SK-N-SH treated with all-trans-retinoic acid at 6 μM for 48 hours (cell line): Measurements from ENCODE around the gene CXCR1.

ENCODE experiments used
- CSDC2 ChIP-seq: fragments of 250-450 bp; sonication (Bioruptor Pico); IDR thresholded peaks from 2 replicates; pipeline ENCODE4 v1.5.0; 2020; ENCODE audit warnings: mild to moderate bottlenecking, moderate library complexity
- GLIS3 ChIP-seq: fragments of 250-450 bp; sonication (Bioruptor Pico); IDR thresholded peaks from 2 replicates; pipeline ENCODE4 v1.5.0; 2020; ENCODE audit warnings: mild to moderate bottlenecking, moderate library complexity
- ZFP3 ChIP-seq: fragments of 250-450 bp; sonication (Bioruptor Pico); IDR thresholded peaks from 2 replicates; pipeline ENCODE4 v1.5.0; 2020; ENCODE audit warnings: mild to moderate bottlenecking, moderate library complexity
- ZNF565 ChIP-seq: fragments of 450-650 bp; formaldehyde crosslinking; conservative IDR thresholded peaks from 2 replicates; pipeline ENCODE4 v1.5.0; 2020; ENCODE audit warnings: low read depth, mild to moderate bottlenecking, moderate library complexity

DNA sequence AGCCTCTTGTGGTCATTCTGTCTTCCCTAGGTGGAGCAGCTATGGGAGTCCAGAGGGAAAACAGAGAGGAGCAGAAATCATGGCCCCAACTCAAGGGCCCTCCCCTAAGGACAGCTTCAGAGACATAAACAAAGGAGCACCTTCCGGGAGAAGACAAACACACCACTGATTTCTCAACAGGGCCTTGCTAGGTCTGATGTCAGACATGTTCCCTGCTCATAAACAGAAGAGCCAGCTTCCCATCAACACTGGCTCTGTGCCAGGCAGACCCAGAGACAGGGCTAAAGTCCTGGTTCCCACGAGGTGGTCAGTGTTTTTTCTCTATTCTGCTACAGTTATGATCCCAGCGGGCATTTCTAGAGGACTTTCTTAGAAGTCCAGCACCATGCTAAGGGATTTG, 21.6 kb downstream of the CXCR1 start:
- no peak for TF ChIP-seq ZNF565
- no peak for TF ChIP-seq CSDC2 (CRISPR knock-in tag)
- TF ChIP-seq GLIS3 (CRISPR knock-in tag), result no peak
- no peak for TF ChIP-seq ZFP3 (CRISPR knock-in tag)
